GM11168 (cell line): ENCODE results near the gene PLPP7.
"Not testable (repeated sequence)": the region's sequence is repeated elsewhere in the genome, so short reads cannot be mapped to it uniquely, and the experiment has no call there.

Experiments
- in situ Hi-C: fragments of 300-500 bp; cut with MboI; formaldehyde crosslinking; loops from one replicate; pipeline ENCODE4 v1.12.0; 2022; ENCODE audit warnings: low sequenced_read_pairs; ENCODE audit not compliant: unreplicated experiment

PLPP7 gene

DNA sequence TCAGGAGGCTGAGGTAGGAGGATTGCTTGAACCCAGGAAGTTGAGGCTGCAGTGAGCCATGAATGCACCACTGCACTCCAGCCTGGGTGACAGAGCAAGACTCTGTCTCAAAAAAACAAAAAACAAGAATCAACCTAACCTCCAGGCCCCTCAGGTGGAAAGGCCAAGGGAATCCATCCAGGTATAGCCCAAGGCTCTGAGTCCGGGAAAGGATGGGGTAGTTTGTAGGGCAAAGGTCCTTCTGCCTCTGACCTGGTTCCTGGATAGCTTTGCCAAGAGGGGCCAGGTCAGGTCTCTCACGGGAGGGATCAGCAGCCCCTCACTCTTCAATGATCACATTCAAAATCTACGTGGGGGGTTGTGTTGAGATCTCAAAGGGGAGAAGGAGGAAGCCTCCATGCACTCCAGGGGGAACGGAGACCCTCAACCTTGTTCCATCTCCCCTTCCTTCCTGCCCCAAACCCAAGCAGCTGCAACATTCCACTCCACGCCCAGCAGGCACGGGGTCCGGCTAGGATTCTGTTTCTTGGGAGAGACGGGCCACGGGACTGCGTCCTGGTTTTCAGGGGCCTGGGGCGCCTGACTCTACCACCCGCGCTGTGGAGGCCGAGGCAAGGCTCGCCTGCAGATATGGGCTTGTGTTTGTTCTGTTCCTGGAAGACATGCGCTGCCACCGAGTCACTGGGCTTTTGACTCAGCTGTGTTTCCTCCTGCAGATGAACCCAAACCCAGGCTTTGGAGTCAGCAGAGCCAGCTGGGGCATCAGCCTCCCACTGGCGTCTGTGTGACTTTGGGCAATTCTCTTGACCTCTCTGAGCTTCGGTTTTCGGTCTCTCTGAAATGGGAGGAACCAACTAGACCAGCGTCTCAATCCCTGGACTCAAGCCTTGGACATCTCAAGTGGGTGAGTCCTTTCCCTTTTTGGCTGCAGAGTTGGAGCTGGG is 35.5 kb downstream of the PLPP7 start:
- in situ Hi-C loops, result no loop called here

DNA sequence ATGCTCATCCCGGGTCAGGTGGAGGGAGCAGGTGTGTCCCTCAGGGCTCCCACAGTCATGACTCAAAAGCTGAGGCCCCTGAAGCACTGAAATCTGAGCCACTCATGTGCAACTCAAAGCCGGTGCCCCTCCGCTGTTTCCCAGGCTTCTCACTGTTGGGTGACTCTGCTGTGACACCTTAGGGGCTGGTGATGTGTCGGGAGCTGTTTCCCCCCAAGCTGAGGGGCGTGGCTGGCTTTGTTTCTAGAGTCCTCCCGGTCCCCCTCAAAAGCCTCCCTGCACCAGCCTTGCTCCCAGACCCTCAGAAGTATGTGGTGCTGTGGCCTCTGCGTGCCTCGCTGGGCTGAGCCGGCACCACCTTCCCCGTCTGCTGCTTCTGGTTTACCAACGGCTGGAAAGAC is 39.7 kb downstream of the PLPP7 start:
- in situ Hi-C loops, result no loop called here

DNA sequence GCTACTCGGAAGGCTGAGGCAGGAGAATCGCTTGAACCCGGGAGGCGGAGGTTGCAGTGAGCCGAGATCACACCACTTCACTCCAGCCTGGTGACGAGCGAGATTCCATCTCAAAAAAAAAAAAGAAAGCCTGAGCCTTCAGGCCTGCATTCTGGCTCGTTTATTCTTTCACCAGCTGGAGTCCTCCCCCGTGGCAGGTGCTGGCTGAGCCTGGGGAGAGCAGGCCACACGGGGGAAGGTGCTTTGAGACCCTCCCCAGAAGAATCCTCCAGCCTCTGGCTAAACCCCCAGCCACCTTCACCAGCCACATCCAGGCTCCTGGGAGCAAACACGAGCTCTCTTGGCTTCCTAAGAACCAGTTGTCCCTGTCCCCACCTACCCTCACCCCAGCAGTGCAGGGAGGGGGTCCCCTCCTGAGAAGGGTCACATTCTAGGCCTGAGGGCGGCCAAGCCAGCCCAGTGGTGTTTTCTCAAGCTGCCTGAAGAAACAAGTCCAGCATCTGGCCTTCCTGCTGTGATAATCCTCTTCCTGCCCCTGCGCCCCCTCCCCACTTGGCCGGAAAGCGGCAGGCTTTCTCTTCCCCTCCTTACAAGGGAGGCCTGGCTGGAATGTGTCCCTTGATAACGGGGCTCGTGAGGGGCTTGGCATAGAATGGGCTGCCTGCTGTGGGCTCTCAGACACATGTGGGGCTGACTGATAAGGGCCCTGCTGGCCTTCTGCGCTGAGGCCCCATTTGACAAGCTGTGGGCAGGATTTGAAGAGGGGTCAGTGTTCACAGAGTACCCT is 41.5 kb downstream of the PLPP7 start:
- in situ Hi-C loops, result loop anchor here (10.0 kb wide), 1 partner anchor 276 kb away; no protein-coding TSS in a partner anchor

DNA sequence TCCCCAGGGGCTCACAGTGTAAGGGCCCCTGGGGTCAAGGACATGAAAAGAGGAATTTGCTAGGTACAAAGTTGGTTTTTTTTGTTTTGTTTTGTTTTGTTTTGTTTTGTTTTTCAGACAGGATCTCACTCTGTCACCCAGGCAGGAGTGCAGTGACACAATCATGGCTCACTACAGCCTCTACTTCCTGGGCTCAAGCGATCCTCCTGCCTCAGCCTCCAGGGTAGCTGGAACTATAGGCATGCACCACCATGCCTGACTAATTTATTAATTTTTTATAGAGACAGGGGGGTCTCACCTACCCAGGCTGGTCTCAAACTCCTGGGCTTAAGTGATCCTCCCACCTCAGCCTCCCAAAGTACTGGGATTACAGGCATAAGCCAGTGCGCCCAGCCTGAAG is 42.5 kb downstream of the PLPP7 start:
- in situ Hi-C loops, result loop anchor here (10.0 kb wide), 1 partner anchor 277 kb away; no protein-coding TSS in a partner anchor

DNA sequence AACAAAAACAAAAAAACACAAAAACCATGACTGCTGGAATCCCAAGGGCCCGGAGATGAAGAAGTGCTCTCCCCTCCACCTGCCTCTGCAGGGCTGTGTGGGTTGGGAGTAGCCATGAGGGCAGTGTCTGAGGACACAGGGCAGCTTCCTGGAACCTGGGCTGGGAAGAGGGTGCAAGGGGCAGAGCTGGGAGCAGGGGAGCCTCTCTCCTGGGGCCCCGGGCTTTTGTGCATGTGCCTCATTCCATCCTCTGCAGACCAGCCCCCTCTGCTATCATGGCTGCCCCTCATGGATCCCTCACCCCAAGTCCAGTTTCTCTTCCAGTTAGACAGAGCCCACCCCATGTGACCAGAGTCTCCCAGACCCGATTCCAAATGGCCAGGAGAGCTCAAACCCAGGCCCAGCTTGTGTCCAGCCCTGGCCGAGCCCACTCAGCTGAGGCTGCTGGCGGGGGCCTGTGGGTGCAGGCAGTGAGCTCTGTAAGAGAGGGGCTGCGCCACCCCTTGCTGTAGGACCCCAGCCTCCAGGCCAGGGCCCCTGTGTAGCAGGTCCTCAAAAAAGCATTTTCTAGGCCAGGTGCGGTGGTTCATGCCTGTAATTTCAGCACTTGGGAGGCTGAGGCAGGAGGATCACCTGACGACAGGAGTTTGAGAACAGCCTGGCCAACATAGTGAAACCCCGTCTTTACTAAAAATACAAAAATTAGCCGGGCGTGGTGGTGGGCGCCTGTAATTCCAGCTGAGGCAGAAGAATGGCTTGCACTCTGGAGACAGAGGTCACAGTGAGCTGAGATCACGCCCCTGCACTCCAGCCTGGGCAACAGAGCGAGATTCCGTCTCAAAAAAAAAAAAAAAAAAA is 44.5 kb downstream of the PLPP7 start:
- in situ Hi-C loops, result loop anchor here (10.0 kb wide), 1 partner anchor 279 kb away; no protein-coding TSS in a partner anchor

DNA sequence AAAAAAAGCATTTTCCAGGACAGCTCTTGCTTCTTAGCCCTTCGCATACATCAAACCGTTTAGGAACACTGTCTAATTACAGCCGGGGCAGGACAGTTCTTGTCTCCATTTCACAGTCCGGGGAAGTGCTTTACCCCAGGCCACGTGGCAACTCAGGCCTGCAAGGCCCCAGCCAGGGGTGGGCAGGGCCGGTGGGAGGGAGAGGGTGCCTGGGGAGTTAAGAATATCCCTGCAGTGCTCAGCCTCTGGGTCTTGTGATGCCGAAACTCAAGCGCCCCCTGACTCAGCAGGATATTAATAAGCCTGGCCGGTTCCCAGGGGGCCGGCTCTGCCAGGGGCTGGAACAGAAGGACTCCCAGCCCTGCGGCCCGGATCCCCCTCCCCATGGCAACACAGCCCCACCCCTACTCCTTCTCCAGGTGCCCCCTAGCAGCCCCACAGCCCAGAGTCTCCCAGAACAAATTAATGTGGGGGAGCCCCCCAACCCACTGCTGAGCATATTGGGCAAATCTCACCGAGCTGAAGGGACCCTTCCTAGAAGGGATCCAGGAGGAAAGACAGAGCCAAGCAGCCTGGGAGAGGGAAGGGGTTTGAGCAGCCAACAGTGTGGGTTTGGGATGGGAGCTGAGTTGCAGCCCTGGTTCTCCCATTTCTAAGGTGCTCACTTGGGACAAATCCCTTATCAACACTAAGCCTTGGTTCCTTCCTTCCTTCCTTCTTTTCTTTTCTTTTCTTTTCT is 45.3 kb downstream of the PLPP7 start:
- in situ Hi-C loops, result loop anchor here (5.0 to 10.0 kb wide), 2 partner anchors 157 to 280 kb away; no protein-coding TSS in a partner anchor

DNA sequence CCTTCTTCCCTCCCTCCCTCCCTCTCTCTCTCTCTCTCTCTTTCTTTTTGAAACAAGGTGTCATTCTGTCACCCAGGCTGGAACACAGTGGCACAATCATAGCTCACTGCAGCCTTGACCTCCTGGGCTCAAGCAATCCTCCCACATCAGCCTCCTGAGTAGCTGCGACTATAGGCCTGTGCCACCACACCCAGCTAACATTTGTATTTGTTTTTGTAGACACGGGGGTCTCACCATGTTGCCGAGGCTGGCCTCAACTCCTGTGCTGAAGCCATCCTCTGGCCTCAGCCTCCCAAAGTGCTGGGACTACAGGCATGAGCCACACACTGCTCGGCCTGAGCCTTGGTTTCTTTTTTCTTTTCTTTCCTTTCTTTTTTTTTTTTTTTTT is 45.8 kb downstream of the PLPP7 start:
- in situ Hi-C loops, result loop anchor here (5.0 to 10.0 kb wide), 2 partner anchors 158 to 281 kb away; no protein-coding TSS in a partner anchor

DNA sequence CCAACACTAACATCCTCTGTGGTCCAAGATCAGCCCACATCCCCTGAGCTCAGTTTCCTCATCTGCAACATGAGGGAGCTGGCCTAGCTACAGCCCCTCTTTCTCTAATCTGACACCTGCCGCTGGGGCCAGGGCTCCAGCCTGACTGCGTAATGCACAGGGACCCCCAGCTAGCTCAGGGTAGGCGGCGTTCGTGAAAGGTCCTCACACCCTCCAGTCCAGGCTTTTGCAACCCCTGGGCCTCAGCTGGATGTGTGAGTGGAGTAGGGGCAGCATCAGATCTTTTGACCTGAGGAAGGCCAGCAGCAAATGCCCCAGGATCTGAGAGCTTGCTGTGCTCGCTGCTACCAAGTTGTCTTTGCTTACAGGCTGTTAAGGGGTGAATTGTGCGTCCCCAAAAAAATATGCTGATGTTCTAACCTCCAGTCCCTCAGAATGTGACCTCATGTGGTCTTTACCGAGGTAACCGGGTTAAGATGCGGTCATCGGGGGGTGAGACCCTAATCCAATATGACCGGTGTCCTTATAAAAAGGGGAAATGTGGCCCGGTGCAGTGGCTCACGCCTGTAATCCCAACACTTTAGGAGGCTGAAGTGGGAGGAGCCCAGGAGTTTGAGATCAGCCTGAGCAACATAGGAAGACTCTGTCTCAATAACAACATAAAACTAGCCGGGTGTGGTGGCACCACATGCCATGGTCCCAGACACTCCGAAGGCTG is 47.8 kb downstream of the PLPP7 start:
- in situ Hi-C loops, result loop anchor here (5.0 to 10.0 kb wide), 2 partner anchors 160 to 282 kb away; no protein-coding TSS in a partner anchor

DNA sequence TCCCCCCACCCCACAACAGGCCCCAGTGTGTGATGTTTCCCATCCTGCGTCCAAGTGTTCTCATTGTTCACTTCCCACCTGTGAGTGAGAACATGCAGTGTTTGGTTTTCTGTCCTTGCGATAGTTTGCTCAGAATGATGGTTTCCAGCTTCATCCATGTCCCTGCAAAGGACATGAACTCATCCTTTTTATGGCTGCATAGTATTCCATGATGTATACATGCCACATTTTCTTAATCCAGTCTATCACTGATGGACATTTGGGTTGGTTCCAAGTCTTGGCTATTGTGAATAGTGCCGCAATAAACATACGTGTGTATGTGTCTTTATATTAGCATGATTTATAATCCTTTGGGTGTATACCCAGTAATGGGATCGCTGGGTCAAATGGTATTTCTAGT is 49.7 kb downstream of the PLPP7 start:
- in situ Hi-C loops, result loop anchor here (5.0 to 10.0 kb wide), 2 partner anchors 162 to 284 kb away; no protein-coding TSS in a partner anchor

DNA sequence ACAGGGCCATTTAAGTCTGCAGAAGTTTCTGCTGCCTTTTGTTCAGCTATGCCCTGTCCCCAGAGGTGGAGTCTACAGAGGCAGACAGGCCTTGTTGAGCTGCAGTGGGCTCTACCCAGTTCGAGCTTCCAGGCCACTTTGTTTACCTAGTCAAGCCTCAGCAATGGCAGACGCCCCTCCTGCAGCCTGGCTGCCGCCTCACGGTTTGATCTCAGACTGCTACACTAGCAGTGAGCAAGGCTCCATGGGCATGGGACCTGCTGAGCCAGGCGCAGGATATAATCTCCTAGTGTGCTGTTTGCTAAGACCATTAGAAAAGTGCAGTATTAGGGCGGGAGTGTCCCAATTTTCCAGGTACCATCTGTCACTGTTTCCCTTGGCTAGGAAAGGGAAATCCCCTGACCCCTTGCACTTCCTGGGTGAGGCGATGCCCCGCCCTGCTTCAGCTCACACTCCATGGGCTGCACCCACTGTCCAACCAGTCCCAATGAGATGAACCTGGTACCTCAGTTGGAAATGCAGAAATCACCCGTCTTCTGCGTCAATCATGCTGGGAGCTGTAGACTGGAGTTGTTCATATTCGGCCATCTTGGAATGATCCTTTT is 55.5 kb downstream of the PLPP7 start:
- in situ Hi-C loops, result not testable (repeated sequence)

DNA sequence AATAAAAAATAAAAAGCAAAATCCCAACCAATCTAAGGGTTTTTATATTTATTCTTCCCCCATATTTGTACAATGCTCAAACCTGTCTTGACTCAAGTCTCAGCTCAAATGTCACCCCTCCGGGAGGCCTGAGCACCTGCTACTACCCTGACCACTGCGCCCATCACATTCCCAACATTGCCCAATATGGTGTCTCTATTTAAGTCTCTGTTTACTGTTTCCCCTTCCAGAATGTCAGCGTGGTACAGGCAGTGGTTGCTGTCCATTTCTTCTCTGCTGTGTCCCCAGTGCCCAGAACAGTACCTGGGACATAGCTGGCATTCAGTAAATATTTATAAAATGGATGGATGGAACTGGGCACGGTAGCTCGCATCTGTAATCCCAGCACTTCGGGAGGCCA is 57.0 kb downstream of the PLPP7 start:
- in situ Hi-C loops, result no loop called here

DNA sequence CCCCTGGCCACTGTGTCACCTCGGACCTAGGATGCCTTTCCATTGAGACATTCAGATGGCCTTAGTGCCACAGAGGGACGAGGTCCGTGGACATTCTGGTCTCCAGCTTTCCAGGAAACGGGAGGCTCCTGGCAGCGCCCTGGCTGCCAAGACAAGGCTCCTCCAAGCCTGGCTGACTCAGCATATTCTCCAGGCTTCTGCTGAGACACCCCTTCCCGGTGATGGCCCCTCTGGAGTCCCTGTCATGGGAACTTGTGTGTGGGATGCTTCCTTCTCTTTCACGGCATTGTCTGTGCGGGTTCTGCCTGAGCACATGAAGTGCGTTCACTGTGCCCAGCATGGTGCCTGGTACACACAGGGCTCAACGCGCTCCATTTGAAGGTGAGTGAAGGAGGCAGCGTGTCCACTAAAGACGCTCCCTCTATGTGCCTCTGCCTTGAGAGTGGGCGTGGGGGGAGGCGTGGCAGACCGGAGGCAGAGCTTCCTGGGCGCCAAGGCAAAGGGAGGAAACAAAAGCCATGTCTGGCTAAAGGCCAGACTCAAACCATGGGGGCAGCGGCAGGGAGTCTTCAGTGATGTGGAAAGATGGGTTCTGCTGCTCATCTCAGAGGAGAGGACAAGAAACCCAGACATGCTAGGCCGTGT is 58.0 kb downstream of the PLPP7 start:
- in situ Hi-C loops, result no loop called here

DNA sequence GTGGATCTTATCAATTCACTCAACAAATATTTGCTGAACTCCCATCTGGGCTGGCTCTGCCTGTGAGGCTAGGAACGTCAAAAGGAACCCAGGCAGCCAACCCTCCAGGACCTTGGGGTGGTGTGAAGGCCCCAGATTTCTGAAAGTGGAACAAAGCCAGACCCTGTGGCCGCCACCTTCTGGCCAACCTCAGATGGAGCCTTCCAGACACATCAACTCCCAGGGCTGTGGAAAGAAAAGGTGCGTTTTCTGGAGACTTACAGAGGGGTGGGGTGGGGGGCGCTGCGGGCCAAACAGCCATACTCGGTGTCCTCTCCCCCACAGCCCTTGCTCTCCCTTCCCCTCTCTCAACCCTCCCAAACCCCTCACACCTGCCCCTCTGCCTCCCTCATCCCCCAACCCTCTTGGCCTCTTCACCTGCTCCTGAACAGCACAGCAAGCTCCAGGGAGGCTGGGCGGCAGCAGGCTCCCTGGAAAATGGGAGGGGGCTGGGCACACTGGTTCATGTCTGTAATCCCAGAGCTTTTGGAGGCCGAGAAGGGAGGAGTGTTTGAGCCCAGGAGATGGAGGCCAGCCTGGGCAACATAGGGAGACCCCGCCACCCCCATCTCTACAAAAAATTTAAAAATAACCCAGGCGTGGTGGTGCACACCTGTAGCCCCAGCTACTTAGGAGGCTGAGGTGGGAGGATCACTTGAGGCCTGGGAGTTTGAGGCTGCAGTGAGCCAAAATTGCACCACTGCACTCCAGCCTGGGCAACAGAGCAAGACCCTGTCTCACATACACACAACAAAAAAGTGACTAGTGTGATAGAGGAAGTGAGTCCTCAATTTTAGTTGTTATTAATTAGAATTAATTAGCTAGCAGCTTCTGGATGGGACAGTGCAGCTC is 59.4 kb downstream of the PLPP7 start:
- in situ Hi-C loops, result no loop called here

DNA sequence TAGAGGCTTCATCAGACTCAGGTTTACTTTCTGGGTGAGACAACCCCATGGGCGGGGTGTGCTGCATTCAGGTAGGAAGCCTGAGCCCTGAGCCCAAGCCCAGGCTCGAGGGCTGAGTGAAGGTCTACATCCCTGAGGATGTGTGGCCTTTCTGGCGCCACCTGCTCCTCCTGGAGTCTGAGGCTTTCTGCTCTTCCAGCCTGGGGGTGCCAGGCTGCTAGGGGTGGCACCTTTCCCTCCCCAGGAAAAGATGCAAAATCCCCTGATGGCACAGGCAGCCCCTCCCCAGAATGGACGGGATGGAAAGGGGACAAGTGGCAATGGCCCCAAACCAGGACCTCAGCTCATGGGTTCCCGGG is 60.0 kb downstream of the PLPP7 start:
- in situ Hi-C loops, result no loop called here

DNA sequence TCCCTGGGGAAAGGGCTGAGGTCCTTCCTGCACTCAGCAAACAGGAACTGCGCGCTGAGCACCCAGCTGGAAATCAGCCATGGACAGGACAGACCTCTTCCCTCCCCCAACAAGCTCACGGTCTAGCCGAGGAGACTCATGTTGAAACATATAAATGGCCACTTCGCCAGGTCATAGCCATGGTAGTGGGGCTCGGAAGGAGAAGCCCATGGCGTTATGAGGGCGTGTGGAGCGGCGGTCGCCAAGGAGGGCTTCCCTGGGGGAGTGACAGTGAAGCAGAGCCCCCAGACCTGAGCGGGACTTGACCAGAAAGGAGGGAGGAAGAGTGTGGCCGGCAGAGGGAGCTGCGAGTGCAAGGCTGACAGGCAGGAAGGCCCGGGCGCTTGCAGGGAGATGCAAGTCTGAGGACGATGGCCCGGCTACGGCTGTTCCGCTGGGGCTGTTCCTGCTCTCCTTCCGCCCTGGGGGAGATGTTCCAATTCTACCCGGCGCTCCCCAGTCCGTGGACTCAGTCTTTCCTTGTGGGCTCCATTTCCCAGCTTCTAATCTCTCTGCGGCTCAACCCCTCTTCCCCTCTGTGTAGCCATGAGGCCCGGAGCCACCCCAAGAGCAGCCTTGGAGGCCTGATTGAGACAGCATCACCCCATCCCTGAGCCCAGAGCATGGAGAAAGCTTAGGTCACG is 60.5 kb downstream of the PLPP7 start:
- in situ Hi-C loops, result loop anchor here (25.0 kb wide), 1 partner anchor 387 kb away; the partner anchor contains the start of gene RAPGEF1

DNA sequence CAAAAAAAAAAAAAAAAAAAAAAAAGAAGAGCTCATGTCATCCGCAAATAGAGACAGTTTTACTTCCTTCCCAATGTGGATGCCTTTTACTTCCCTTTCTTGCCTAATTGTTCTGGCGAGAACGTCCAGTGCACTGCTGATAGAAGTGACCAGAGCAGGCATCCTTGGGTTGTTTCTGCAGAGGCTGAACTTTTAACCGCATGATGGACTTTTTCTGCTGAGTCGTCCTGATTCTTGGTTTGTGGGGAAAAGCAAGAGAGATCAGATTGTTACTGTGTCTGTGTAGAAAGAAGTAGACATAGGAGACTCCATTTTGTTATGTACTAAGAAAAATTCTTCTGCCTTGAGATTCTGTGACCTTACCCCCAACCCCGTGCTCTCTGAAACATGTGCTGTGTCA is 67.0 kb downstream of the PLPP7 start:
- in situ Hi-C loops, result loop anchor here (25.0 kb wide), 1 partner anchor 381 kb away; the partner anchor contains the start of gene RAPGEF1
